GM10266 (cell line): Measurements from ENCODE around the gene TRDMT1.
"Not testable (repeated sequence)": the region's sequence is repeated elsewhere in the genome, so short reads cannot be mapped to it uniquely, and the experiment has no call there.

ENCODE experiments used
- DNase-seq: peaks from one replicate; pipeline ENCODE4 v3.0.0; 2012; ENCODE audit errors: extremely low spot score
- TF ChIP-seq, protein P1 (sequence below): IDR thresholded peaks from 2 replicates; pipeline ENCODE4 v1.5.1; 2012; ENCODE audit warnings: mild to moderate bottlenecking, low read depth; ENCODE audit not compliant: control insufficient read depth, insufficient read depth; ENCODE audit errors: missing control alignments

Gene TRDMT1

GRCh38 chr10:17122726-17123661, 78.5 kb downstream of the TRDMT1 start:
- TF ChIP-seq, protein P1, sequence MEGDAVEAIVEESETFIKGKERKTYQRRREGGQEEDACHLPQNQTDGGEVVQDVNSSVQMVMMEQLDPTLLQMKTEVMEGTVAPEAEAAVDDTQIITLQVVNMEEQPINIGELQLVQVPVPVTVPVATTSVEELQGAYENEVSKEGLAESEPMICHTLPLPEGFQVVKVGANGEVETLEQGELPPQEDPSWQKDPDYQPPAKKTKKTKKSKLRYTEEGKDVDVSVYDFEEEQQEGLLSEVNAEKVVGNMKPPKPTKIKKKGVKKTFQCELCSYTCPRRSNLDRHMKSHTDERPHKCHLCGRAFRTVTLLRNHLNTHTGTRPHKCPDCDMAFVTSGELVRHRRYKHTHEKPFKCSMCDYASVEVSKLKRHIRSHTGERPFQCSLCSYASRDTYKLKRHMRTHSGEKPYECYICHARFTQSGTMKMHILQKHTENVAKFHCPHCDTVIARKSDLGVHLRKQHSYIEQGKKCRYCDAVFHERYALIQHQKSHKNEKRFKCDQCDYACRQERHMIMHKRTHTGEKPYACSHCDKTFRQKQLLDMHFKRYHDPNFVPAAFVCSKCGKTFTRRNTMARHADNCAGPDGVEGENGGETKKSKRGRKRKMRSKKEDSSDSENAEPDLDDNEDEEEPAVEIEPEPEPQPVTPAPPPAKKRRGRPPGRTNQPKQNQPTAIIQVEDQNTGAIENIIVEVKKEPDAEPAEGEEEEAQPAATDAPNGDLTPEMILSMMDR: no peak
- DNase-seq: no peak

- no peak for DNase-seq
- TF ChIP-seq, protein P1: no peak
These were observed 79.4 kb downstream of the TRDMT1 start for GRCh38 chr10:17122052-17122451.

- TF ChIP-seq, protein P1: no peak
- DNase-seq: no peak
These were observed 80.8 kb downstream of the TRDMT1 start for GRCh38 chr10:17120694-17121093.

- DNase-seq: no peak
- TF ChIP-seq, protein P1: no peak
These were observed 81.6 kb downstream of the TRDMT1 start for GRCh38 chr10:17119845-17120244.

GRCh38 chr10:17116193-17116592, 85.3 kb downstream of the TRDMT1 start:
- TF ChIP-seq, protein P1: no peak

GRCh38 chr10:17115683-17116082, 85.8 kb downstream of the TRDMT1 start:
- TF ChIP-seq, protein P1: no peak
- DNase-seq: no peak

More at GRCh38 chr10:17116193-17116592, 85.3 kb downstream of the TRDMT1 start:
- DNase-seq: no peak

- DNase-seq: not testable (repeated sequence)
These were observed 86.5 kb downstream of the TRDMT1 start for GRCh38 chr10:17114878-17115444.
